Measurements from ENCODE around the gene HSD17B1.
A peak's percentile ranks its signal among the peaks of the same experiment; 100 is the strongest.
"Not testable (repeated sequence)": the region's sequence is repeated elsewhere in the genome, so short reads cannot be mapped to it uniquely, and the experiment has no call there.

HSD17B1 gene

GRCh38 chr17:42552736-42553135 is at the start of gene HSD17B1:
TSS of gene HSD17B1 (plus strand) at chr17:42552923. CDS start at chr17:42552934, 11 bp downstream.
- not testable (repeated sequence) for DNase-seq (ENCODE audit: extremely low read depth in 1 of 2, low read depth in 1 of 2)

- no peak for DNase-seq (ENCODE audit: extremely low read depth in 1 of 2, low read depth in 1 of 2)
Observed at GRCh38 chr17:42502926-42503325, 49.8 kb upstream of the HSD17B1 start.

- DNase-seq (ENCODE audit: extremely low read depth in 1 of 2, low read depth in 1 of 2), result no peak
Observed at GRCh38 chr17:42507671-42508070, 45.1 kb upstream of the HSD17B1 start.

GRCh38 chr17:42508426-42509165 is 44.1 kb upstream of the HSD17B1 start:
- DNase-seq (ENCODE audit: extremely low read depth in 1 of 2, low read depth in 1 of 2), result no peak

GRCh38 chr17:42509409-42509808 is 43.3 kb upstream of the HSD17B1 start:
- no peak for DNase-seq (ENCODE audit: extremely low read depth in 1 of 2, low read depth in 1 of 2)

- DNase-seq (ENCODE audit: extremely low read depth in 1 of 2, low read depth in 1 of 2), result no peak
Observed at GRCh38 chr17:42509841-42510240, 42.9 kb upstream of the HSD17B1 start.

GRCh38 chr17:42512246-42512645 is 40.5 kb upstream of the HSD17B1 start:
- DNase-seq (ENCODE audit: extremely low read depth in 1 of 2, low read depth in 1 of 2), result no peak

GRCh38 chr17:42512733-42513251 is 39.9 kb upstream of the HSD17B1 start:
- no peak for DNase-seq (ENCODE audit: extremely low read depth in 1 of 2, low read depth in 1 of 2)

- DNase-seq (ENCODE audit: extremely low read depth in 1 of 2, low read depth in 1 of 2), result no peak
Observed at GRCh38 chr17:42513686-42514085, 39.0 kb upstream of the HSD17B1 start.

GRCh38 chr17:42514279-42514678 is 38.4 kb upstream of the HSD17B1 start:
- no peak for DNase-seq (ENCODE audit: extremely low read depth in 1 of 2, low read depth in 1 of 2)

- no peak for DNase-seq (ENCODE audit: extremely low read depth in 1 of 2, low read depth in 1 of 2)
Observed at GRCh38 chr17:42514867-42515266, 37.9 kb upstream of the HSD17B1 start.

GRCh38 chr17:42517516-42517915 is 35.2 kb upstream of the HSD17B1 start:
- DNase-seq (ENCODE audit: extremely low read depth in 1 of 2, low read depth in 1 of 2), result peak; percentile 49 to 61

- DNase-seq (ENCODE audit: extremely low read depth in 1 of 2, low read depth in 1 of 2), result no peak
Observed at GRCh38 chr17:42518046-42518754, 34.5 kb upstream of the HSD17B1 start.

GRCh38 chr17:42518755-42519545 is 33.8 kb upstream of the HSD17B1 start:
- no peak for DNase-seq (ENCODE audit: extremely low read depth in 1 of 2, low read depth in 1 of 2)

GRCh38 chr17:42519546-42520491 is 32.9 kb upstream of the HSD17B1 start:
- no peak for DNase-seq (ENCODE audit: extremely low read depth in 1 of 2, low read depth in 1 of 2)

GRCh38 chr17:42520540-42520951 is 32.2 kb upstream of the HSD17B1 start:
- no peak for DNase-seq (ENCODE audit: extremely low read depth in 1 of 2, low read depth in 1 of 2)

GRCh38 chr17:42521036-42521435 is 31.7 kb upstream of the HSD17B1 start:
- DNase-seq (ENCODE audit: extremely low read depth in 1 of 2, low read depth in 1 of 2), result no peak

GRCh38 chr17:42521666-42522262 is 31.0 kb upstream of the HSD17B1 start:
- no peak for DNase-seq (ENCODE audit: extremely low read depth in 1 of 2, low read depth in 1 of 2)

- DNase-seq (ENCODE audit: extremely low read depth in 1 of 2, low read depth in 1 of 2), result no peak
Observed at GRCh38 chr17:42522263-42522790, 30.4 kb upstream of the HSD17B1 start.

All from stimulated activated CD8-positive, alpha-beta memory T cell treated with anti-CD3 and anti-CD28 coated beads, Interleukin-7, amount 100 ng/mL, for 48 hours (primary cell).